HepG2 (cell line): ENCODE results near the gene HSD11B2. TPM values are rescaled to one million over a fixed set of nuclear protein-coding genes. Genes with fewer than 3 reads are reported as not detected.

Experiments used
- GFI1 ChIP-seq: sonication (generic); formaldehyde crosslinking; IDR thresholded peaks from 2 replicates; pipeline ENCODE4 v1.5.0; 2020; ENCODE audit warnings: missing genetic modification reagents, mild to moderate bottlenecking, borderline replicate concordance
- JUNB ChIP-seq: sonication (generic); formaldehyde crosslinking; IDR thresholded peaks from 2 replicates; pipeline ENCODE4 v1.8.0; 2022; ENCODE audit warnings: missing genetic modification reagents, mild to moderate bottlenecking, borderline replicate concordance
- KLF13 ChIP-seq: sonication (generic); formaldehyde crosslinking; IDR thresholded peaks from 2 replicates; pipeline ENCODE4 v1.4.0; 2020; ENCODE audit warnings: mild to moderate bottlenecking, missing genetic modification reagents
- MBNL3 ChIP-seq: fragments of 250-450 bp; sonication (Bioruptor Pico); conservative IDR thresholded peaks from 2 replicates; pipeline ENCODE4 v1.8.0; 2022; ENCODE audit warnings: mild to moderate bottlenecking, inconsistent platforms
- MLLT10 ChIP-seq: sonication (generic); formaldehyde crosslinking; IDR thresholded peaks from 2 replicates; pipeline ENCODE4 v1.4.0; 2020; ENCODE audit warnings: missing genetic modification reagents
- PPARG ChIP-seq: conservative IDR thresholded peaks from 2 replicates; pipeline ENCODE4 v1.6.1; 2016; ENCODE audit warnings: missing biosample characterization, missing genetic modification reagents
- SP4 ChIP-seq: sonication (generic); formaldehyde crosslinking; IDR thresholded peaks from 2 replicates; pipeline ENCODE4 v1.8.1; 2023; ENCODE audit warnings: mild to moderate bottlenecking, missing genetic modification reagents
- ZMYM4 ChIP-seq: sonication (generic); formaldehyde crosslinking; IDR thresholded peaks from 2 replicates; pipeline ENCODE4 v1.8.1; 2023; ENCODE audit warnings: mild to moderate bottlenecking, missing genetic modification reagents
- ZNF777 ChIP-seq: sonication (generic); formaldehyde crosslinking; IDR thresholded peaks from 2 replicates; pipeline ENCODE4 v1.4.0; 2020; ENCODE audit warnings: missing genetic modification reagents
- ZNF782 ChIP-seq: sonication (generic); formaldehyde crosslinking; IDR thresholded peaks from 2 replicates; pipeline ENCODE4 v1.4.0; 2020; ENCODE audit warnings: missing genetic modification reagents, mild to moderate bottlenecking, borderline replicate concordance
- polyA plus RNA-seq, 8 experiments: library from polyadenylated mRNA; depleted of rRNA in 3 of 8; stranded (reverse) in 7 of 8; unstranded in 1 of 8; fragments of >200 nt; fragmentation: Illumina TruSeq in 4 of 8; extraction: Trizol in 4 of 8; gene quantifications; 2 replicates each; pipeline versions ENCODE4 v1.2.1 to v1.2.3, GENCODE V29; 2011 to 2016; ENCODE audit warnings: low read depth in 4 of 8, missing spikeins in 1 of 8, mixed read lengths in 1 of 8; ENCODE audit not compliant: insufficient read depth in 1 of 8
- total RNA-seq, 5 experiments: library from RNA; depleted of rRNA; stranded (reverse); fragments of >200 nt; fragmentation: Illumina TruSeq; extraction: Trizol; gene quantifications; 2 replicates each; pipeline ENCODE4 v1.2.3, GENCODE V29; 2016; ENCODE audit warnings: low read depth in 1 of 5
- TF ChIP-seq, protein P1 (sequence below): sonication (generic); formaldehyde crosslinking; conservative IDR thresholded peaks from 2 replicates; pipeline ENCODE4 v1.4.0; 2020; ENCODE audit warnings: missing genetic modification reagents
- TF ChIP-seq, protein P2 (sequence below): sonication (generic); formaldehyde crosslinking; IDR thresholded peaks from 2 replicates; pipeline ENCODE4 v1.4.0; 2020; ENCODE audit warnings: missing genetic modification reagents
- TF ChIP-seq, protein P3 (sequence below), 2 experiments: fragments of 450-650 bp in 1 of 2; sonication (generic) in 1 of 2; formaldehyde crosslinking in 1 of 2; IDR thresholded peaks; 2 replicates each; pipeline versions ENCODE4 v1.6.1 to v1.8.0; 2016 to 2022; ENCODE audit warnings: antibody characterized with exemption in 1 of 2, mild to moderate bottlenecking in 1 of 2, missing genetic modification reagents in 1 of 2
- TF ChIP-seq, protein P4 (sequence below): sonication (generic); formaldehyde crosslinking; conservative IDR thresholded peaks from 2 replicates; pipeline ENCODE4 v1.5.0; 2020; ENCODE audit warnings: missing genetic modification reagents

The HSD11B2 gene
- total and polyA plus RNA-seq, 2 of the 13 experiments (the other 11 are each of a cell fraction or from before 2014, with no cell fraction given), result 8.9 to 13.6 TPM

DNA sequence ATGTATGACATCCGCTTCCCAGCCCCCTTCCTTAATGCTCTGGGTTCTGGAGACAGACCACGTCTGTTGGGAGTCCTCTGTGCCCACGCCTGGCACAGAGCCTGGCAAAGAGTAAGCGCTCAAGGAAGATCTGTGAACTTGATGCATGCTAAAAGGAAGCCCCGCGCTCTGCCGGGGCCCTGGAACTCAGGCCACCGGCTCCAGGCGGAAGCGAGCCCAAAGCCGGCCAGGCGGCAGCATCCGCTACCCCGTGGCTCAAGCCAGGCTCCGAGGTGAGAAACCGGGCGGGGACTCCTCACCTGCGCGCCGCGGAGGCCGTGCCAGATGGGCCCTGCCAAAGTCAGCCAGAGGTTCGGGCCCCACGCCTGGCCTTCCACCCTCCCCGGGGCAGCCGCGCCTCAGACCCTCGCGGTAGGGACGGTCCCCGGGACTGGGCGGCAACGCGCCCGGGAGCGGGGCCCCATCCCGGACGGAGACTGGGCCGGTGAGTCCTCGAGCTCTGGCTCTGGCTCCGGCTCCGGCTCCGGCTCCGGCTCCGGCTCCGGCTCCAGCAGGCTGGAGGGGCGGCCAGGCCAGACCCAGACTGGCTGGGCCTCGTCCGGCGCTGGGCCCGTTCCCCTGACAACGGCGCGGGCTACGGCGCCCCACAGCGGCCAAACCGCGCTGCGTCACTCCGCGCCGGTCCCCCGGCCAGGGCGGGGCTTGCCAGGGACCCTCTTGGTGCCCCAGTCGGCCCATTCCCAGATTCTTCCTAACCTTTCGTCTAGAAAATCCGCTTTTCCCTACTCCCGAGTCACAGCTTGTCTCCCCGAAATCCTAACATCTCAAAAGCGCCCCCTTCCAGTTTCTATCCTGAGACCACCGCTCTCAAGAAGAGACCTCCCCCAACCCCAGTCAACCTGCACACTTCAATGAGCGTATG, 14.8 kb upstream of the HSD11B2 start, which contains the start of gene ZDHHC1 (continued):
- TF ChIP-seq, protein P1, sequence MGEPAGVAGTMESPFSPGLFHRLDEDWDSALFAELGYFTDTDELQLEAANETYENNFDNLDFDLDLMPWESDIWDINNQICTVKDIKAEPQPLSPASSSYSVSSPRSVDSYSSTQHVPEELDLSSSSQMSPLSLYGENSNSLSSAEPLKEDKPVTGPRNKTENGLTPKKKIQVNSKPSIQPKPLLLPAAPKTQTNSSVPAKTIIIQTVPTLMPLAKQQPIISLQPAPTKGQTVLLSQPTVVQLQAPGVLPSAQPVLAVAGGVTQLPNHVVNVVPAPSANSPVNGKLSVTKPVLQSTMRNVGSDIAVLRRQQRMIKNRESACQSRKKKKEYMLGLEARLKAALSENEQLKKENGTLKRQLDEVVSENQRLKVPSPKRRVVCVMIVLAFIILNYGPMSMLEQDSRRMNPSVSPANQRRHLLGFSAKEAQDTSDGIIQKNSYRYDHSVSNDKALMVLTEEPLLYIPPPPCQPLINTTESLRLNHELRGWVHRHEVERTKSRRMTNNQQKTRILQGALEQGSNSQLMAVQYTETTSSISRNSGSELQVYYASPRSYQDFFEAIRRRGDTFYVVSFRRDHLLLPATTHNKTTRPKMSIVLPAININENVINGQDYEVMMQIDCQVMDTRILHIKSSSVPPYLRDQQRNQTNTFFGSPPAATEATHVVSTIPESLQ (CRISPR knock-in tag), result no peak
- no peak for TF ChIP-seq MLLT10 (CRISPR knock-in tag)
- TF ChIP-seq JUNB (CRISPR knock-in tag), result no peak
- TF ChIP-seq, protein P2, sequence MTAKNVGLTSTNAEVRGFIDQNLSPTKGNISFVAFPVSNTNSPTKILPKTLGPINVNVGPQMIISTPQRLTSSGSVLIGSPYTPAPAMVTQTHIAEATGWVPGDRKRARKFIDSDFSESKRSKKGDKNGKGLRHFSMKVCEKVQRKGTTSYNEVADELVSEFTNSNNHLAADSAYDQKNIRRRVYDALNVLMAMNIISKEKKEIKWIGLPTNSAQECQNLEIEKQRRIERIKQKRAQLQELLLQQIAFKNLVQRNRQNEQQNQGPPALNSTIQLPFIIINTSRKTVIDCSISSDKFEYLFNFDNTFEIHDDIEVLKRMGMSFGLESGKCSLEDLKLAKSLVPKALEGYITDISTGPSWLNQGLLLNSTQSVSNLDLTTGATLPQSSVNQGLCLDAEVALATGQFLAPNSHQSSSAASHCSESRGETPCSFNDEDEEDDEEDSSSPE (CRISPR knock-in tag), result 0 out of 2 replicates have a peak, but pooled peaks have one; percentile 41
- TF ChIP-seq GFI1 (CRISPR knock-in tag), result no peak
- TF ChIP-seq ZNF782 (CRISPR knock-in tag), result peak; percentile 91
- TF ChIP-seq KLF13, result 0 out of 2 replicates have a peak, but pooled peaks have one; percentile 28
- TF ChIP-seq, protein P3, sequence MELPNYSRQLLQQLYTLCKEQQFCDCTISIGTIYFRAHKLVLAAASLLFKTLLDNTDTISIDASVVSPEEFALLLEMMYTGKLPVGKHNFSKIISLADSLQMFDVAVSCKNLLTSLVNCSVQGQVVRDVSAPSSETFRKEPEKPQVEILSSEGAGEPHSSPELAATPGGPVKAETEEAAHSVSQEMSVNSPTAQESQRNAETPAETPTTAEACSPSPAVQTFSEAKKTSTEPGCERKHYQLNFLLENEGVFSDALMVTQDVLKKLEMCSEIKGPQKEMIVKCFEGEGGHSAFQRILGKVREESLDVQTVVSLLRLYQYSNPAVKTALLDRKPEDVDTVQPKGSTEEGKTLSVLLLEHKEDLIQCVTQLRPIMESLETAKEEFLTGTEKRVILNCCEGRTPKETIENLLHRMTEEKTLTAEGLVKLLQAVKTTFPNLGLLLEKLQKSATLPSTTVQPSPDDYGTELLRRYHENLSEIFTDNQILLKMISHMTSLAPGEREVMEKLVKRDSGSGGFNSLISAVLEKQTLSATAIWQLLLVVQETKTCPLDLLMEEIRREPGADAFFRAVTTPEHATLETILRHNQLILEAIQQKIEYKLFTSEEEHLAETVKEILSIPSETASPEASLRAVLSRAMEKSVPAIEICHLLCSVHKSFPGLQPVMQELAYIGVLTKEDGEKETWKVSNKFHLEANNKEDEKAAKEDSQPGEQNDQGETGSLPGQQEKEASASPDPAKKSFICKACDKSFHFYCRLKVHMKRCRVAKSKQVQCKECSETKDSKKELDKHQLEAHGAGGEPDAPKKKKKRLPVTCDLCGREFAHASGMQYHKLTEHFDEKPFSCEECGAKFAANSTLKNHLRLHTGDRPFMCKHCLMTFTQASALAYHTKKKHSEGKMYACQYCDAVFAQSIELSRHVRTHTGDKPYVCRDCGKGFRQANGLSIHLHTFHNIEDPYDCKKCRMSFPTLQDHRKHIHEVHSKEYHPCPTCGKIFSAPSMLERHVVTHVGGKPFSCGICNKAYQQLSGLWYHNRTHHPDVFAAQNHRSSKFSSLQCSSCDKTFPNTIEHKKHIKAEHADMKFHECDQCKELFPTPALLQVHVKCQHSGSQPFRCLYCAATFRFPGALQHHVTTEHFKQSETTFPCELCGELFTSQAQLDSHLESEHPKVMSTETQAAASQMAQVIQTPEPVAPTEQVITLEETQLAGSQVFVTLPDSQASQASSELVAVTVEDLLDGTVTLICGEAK (IDR thresholded peaks at IDR 0.05), result no peak
- TF ChIP-seq, protein P3 (CRISPR knock-in tag; IDR thresholded peaks at IDR 0.05), result no peak; the same call in 1 of the 2 replicates
- TF ChIP-seq, protein P4, sequence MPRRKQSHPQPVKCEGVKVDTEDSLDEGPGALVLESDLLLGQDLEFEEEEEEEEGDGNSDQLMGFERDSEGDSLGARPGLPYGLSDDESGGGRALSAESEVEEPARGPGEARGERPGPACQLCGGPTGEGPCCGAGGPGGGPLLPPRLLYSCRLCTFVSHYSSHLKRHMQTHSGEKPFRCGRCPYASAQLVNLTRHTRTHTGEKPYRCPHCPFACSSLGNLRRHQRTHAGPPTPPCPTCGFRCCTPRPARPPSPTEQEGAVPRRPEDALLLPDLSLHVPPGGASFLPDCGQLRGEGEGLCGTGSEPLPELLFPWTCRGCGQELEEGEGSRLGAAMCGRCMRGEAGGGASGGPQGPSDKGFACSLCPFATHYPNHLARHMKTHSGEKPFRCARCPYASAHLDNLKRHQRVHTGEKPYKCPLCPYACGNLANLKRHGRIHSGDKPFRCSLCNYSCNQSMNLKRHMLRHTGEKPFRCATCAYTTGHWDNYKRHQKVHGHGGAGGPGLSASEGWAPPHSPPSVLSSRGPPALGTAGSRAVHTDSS (CRISPR knock-in tag), result no peak; the same call in 1 of the 2 replicates
- no peak for TF ChIP-seq SP4
- TF ChIP-seq PPARG (CRISPR knock-in tag), result peak; percentile 37; the same call in 1 of the 2 replicates
- TF ChIP-seq ZMYM4, result peak; percentile 56; the same call in 1 of the 2 replicates
- TF ChIP-seq MBNL3 (CRISPR knock-in tag), result no peak
- peak; percentile 84 for TF ChIP-seq ZNF777 (CRISPR knock-in tag)
